ENCODE results near the gene L1CAM.

The L1CAM gene

DNA sequence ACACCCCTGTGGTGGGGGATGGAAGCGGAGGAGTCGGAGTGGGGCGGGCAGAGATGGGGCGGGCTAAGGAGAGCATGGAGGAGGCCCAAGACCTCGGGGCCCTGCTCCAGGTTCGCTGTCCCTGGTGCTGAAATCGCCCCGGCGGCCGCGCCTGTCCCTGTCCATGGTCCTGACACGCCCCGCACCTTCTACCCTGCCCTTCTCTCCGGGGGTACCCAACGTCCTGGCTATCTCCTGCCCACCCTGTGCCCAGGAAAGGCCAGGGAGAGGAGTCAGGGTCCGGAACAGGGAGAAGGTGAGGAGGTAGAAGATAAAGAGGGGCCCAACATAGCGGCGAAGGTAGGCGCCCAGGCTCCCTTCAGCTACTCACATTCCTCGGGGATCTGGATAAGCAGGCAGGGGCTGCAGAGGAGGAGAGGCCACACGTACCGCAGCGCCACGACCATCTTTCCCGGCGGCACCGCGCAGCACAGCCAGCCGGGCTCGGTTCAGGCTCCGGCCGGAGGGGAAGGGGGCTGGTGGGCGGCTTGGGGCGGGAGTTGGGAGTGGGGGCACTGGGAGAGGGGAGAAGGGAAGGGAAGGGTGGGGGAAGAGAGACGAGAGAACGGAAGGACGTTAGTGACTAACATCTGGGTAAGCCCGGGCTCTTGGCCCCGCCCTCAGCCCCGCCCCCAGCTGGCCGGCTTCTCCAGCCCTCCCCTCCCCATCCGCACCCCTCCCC is 10.4 kb downstream of the L1CAM start:
- Histone ChIP-seq H3K36me3 (ENCODE audit: control insufficient read depth, insufficient read depth, low read length) (no peaks in the 10 kb centered on the region), H3K4me2 (ENCODE audit: low read length) (no peak overlapping the region), H3K79me2 (no peaks in the 10 kb centered on the region), H3K27ac (no peak overlapping the region), H3K27me3 (ENCODE audit: control insufficient read depth, insufficient read depth, low read length) (no peaks in the 10 kb centered on the region), H2AFZ (peak overlapping the region; percentile 62), H3K4me3 (ENCODE audit: low read depth, low read length) (no peak overlapping the region), H3K9ac (no peak overlapping the region), H3K4me1 (no peaks in the 10 kb centered on the region), H3K9me3 (ENCODE audit: control insufficient read depth, low read length) (no peaks in the 10 kb centered on the region)
- TF ChIP-seq, protein P1, sequence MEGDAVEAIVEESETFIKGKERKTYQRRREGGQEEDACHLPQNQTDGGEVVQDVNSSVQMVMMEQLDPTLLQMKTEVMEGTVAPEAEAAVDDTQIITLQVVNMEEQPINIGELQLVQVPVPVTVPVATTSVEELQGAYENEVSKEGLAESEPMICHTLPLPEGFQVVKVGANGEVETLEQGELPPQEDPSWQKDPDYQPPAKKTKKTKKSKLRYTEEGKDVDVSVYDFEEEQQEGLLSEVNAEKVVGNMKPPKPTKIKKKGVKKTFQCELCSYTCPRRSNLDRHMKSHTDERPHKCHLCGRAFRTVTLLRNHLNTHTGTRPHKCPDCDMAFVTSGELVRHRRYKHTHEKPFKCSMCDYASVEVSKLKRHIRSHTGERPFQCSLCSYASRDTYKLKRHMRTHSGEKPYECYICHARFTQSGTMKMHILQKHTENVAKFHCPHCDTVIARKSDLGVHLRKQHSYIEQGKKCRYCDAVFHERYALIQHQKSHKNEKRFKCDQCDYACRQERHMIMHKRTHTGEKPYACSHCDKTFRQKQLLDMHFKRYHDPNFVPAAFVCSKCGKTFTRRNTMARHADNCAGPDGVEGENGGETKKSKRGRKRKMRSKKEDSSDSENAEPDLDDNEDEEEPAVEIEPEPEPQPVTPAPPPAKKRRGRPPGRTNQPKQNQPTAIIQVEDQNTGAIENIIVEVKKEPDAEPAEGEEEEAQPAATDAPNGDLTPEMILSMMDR (IDR thresholded peaks at IDR 0.05): no peak

DNA sequence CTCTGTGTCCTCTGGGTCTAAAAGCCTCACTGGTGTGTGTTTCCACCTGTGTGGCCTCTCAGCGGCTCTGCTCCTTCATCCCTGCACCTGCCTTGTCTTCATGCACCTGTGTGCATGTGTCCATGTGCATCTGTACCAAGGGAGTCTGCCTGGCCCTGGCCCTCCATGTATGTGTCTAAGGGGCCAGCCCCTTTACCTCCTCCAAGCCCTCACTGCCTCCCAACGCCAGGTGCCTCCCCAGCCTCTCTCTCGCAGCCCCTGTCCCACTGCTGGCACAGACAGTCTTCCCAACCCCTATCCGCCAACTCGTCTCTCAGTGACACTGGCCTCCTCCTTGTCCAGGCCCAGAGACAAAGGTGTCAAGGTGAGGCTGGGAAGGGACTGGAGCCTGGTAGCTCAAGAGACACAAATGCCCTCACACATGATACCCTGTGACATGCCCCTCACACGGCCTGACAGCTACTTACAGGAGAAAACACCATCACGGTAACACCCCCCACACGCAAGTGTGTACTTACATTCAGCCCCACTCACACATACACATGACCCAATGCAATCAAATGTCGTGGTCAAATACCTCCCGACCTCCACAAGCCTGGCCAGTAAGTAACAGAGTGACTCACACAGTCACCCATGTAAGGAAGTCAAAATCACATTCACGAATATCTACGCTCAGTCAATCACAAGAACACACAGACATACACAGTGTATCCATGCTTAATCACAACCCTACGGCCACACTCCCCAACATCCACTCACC is 11.4 kb downstream of the L1CAM start:
- Histone ChIP-seq H3K79me2 (no peaks in the 10 kb centered on the region), H3K4me3 (ENCODE audit: low read depth, low read length) (no peak overlapping the region), H3K9ac (no peak overlapping the region), H3K27ac (no peak overlapping the region), H3K36me3 (ENCODE audit: control insufficient read depth, insufficient read depth, low read length) (no peaks in the 10 kb centered on the region), H3K4me2 (ENCODE audit: low read length) (no peak overlapping the region), H2AFZ (no peak overlapping the region), H3K9me3 (ENCODE audit: control insufficient read depth, low read length) (no peaks in the 10 kb centered on the region), H3K4me1 (no peaks in the 10 kb centered on the region), H3K27me3 (ENCODE audit: control insufficient read depth, insufficient read depth, low read length) (no peaks in the 10 kb centered on the region)
- TF ChIP-seq, protein P1 (IDR thresholded peaks at IDR 0.05): no peak

DNA sequence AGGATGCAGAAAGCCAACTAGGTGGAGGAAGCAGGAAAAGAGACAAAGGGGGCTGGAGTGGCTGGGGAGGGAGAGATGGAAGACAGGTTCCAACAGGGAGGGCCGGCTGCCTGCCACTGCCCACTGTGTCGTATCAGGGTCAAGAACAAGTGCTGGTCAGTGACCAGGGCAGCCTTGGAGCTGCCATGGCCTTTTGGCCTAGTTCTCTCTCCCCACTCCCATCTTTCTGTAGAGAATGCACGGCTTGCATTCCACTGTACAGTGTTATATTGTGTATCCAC is 11.9 kb downstream of the L1CAM start:
- no peak overlapping the region for H3K4me2 ChIP-seq (ENCODE audit: low read length)
- no peaks in the 10 kb centered on the region for H3K4me1 ChIP-seq
- H3K27ac ChIP-seq: no peak overlapping the region
- no peak overlapping the region for H3K4me3 ChIP-seq (ENCODE audit: low read depth, low read length)
- H3K79me2 ChIP-seq: no peaks in the 10 kb centered on the region
- H3K9ac ChIP-seq: no peak overlapping the region
- H3K9me3 ChIP-seq (ENCODE audit: control insufficient read depth, low read length): no peaks in the 10 kb centered on the region
- H3K27me3 ChIP-seq (ENCODE audit: control insufficient read depth, insufficient read depth, low read length): no peaks in the 10 kb centered on the region
- H3K36me3 ChIP-seq (ENCODE audit: control insufficient read depth, insufficient read depth, low read length): no peaks in the 10 kb centered on the region
- TF ChIP-seq, protein P1 (IDR thresholded peaks at IDR 0.05): no peak
- H2AFZ ChIP-seq: no peak overlapping the region

DNA sequence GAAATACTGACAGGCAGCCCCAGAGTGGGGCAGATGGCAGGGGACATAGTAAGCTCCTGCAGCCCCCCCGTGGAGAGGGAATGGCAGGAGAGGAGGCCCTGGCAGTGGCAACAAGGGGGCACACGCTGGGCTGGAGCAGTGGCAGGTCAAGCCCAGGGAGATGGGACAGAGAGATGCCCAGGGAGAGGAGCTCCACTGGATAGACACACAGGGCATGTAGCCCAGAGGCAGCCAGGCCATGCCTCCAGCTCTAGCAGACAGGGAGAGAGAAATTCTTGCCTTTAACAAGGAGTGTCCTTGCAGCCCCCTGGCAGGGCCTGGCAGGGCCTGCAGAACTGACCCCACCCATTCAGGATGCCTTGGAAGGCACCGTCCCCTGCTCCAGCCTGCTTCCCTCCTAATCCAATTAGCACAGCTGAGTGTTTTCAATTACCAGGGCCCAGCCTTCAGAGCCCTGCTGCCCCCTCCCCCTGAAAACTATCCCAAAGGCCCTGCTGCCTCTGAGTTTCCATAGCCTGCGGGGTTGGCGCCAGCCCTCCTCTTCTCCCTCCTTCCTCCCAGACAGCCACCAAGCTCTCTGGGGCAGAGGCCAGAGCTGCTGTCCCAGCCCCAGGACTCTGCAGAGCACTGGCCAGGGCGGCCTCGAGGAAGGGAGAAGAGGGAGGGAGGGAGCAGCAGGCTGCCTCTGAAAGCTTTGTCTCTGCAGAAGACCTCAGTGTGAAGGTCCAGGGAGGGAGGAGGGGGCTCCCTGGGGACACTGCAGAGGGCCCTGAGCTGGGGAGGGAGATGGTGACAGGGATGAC is 12.5 kb downstream of the L1CAM start:
- TF ChIP-seq, protein P1 (IDR thresholded peaks at IDR 0.05): no peak
- H3K27me3 ChIP-seq (ENCODE audit: control insufficient read depth, insufficient read depth, low read length): no peaks in the 10 kb centered on the region
- H3K4me2 ChIP-seq (ENCODE audit: low read length): no peak overlapping the region
- H3K4me3 ChIP-seq (ENCODE audit: low read depth, low read length): no peak overlapping the region
- H3K9ac ChIP-seq: no peak overlapping the region
- H3K9me3 ChIP-seq (ENCODE audit: control insufficient read depth, low read length): no peaks in the 10 kb centered on the region
- H3K36me3 ChIP-seq (ENCODE audit: control insufficient read depth, insufficient read depth, low read length): no peaks in the 10 kb centered on the region
- H2AFZ ChIP-seq: no peak overlapping the region
- H3K4me1 ChIP-seq: no peaks in the 10 kb centered on the region
- no peak overlapping the region for H3K27ac ChIP-seq
- H3K79me2 ChIP-seq: no peaks in the 10 kb centered on the region

Data from parathyroid adenoma (tissue), 2 donors.